Ascending aorta (tissue), 2 donors: Measurements from ENCODE around the gene TIGAR. TPM values are rescaled to one million over a fixed set of nuclear protein-coding genes. Genes with fewer than 3 reads are reported as not detected.
A peak's percentile ranks its signal among the peaks of the same experiment; 100 is the strongest.

Experiments used
- DNase-seq, 2 donors: peaks; one replicate each; pipeline ENCODE4 v3.0.0-alpha.2; 2019; ENCODE audit warnings: low spot score in 2 of 2
- H3K27ac ChIP-seq, 2 donors: fragments of 200-600 bp; sonication (generic); one replicate each; pipeline ENCODE4 v1.5.1; 2016 to 2017; ENCODE audit warnings: mild to moderate bottlenecking in 1 of 2
- H3K27me3 ChIP-seq: fragments of 200-600 bp; sonication (generic); one replicate; pipeline ENCODE4 v1.5.1; 2017
- H3K36me3 ChIP-seq, 2 donors: fragments of 200-600 bp; sonication (generic); one replicate each; pipeline ENCODE4 v1.5.1; 2016
- H3K4me1 ChIP-seq, 2 donors: fragments of 200-600 bp; sonication (generic); one replicate each; pipeline ENCODE4 v1.5.1; 2016 to 2017; ENCODE audit warnings: mild to moderate bottlenecking in 1 of 2
- H3K4me3 ChIP-seq, 2 donors: fragments of 200-600 bp; sonication (generic); one replicate each; pipeline ENCODE4 v1.5.1; 2016 to 2017; ENCODE audit warnings: mild to moderate bottlenecking in 1 of 2
- H3K9me3 ChIP-seq, 2 donors: fragments of 200-600 bp; sonication (generic); one replicate each; pipeline ENCODE4 v1.5.1; 2016
- intact Hi-C: fragments of 100-400 bp; cut with DNase I; formaldehyde crosslinking; loops from one replicate; pipeline ENCODE4 v1.15.1; 2023
- total RNA-seq: library from RNA; depleted of rRNA; stranded (reverse); fragments of >200 nt; gene quantifications from one replicate; pipeline ENCODE4 v1.1.0, GENCODE V29; 2016
- TF ChIP-seq, protein P1 (sequence below), 3 experiments: fragments of 200-600 bp in 2 of 3; fragments of 450-650 bp in 1 of 3; sonication (generic) in 2 of 3; IDR thresholded peaks; one replicate each; pipeline ENCODE4 v1.5.1; 2016 to 2019; ENCODE audit warnings: antibody characterized with exemption in 3 of 3, mild to moderate bottlenecking in 1 of 3, moderate library complexity in 1 of 3

Gene TIGAR
- total RNA-seq, 1 donor from 2014 or later, result 4.4 TPM

GRCh38 chr12:4276524-4277204 lies 44.3 kb upstream of the TIGAR start:
- Histone ChIP-seq H3K27me3 (no peaks in the 10 kb centered on the region), H3K4me1 (peaks cover 12 to 50% of the 10 kb centered on the region in 2 donors), H3K27ac (peak overlapping the region; percentile 92 to 96), H3K4me3 (peak overlapping the region; percentile 78 to 87), H3K9me3 (no peaks in the 10 kb centered on the region), H3K36me3 (peaks cover 14 to 45% of the 10 kb centered on the region in 2 donors)
- intact Hi-C loops, result loop anchor here (1.0 to 10.0 kb wide), 5 partner anchors 169 to 1382 kb away; partner anchors contain the start of gene TULP3
- DNase-seq, result peak; percentile 63 to 95
- TF ChIP-seq, protein P1, sequence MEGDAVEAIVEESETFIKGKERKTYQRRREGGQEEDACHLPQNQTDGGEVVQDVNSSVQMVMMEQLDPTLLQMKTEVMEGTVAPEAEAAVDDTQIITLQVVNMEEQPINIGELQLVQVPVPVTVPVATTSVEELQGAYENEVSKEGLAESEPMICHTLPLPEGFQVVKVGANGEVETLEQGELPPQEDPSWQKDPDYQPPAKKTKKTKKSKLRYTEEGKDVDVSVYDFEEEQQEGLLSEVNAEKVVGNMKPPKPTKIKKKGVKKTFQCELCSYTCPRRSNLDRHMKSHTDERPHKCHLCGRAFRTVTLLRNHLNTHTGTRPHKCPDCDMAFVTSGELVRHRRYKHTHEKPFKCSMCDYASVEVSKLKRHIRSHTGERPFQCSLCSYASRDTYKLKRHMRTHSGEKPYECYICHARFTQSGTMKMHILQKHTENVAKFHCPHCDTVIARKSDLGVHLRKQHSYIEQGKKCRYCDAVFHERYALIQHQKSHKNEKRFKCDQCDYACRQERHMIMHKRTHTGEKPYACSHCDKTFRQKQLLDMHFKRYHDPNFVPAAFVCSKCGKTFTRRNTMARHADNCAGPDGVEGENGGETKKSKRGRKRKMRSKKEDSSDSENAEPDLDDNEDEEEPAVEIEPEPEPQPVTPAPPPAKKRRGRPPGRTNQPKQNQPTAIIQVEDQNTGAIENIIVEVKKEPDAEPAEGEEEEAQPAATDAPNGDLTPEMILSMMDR (IDR thresholded peaks at IDR 0.05), result peak; percentile 90 to 96 (median 92)

GRCh38 chr12:4277205-4277543 lies 43.8 kb upstream of the TIGAR start:
- TF ChIP-seq, protein P1 (IDR thresholded peaks at IDR 0.05), result peak in 1 of 3 experiments; percentile 1
- DNase-seq, result no peak
- intact Hi-C loops, result loop anchor here (1.0 to 10.0 kb wide), 5 partner anchors 170 to 1382 kb away; partner anchors contain the start of gene TULP3

GRCh38 chr12:4277857-4278256 lies 43.2 kb upstream of the TIGAR start:
- H3K9me3 ChIP-seq, result no peaks in the 10 kb centered on the region
- no peak overlapping the region for H3K4me3 ChIP-seq
- peaks cover 9 to 44% of the 10 kb centered on the region in 2 donors for H3K4me1 ChIP-seq
- no peak for DNase-seq
- peaks cover 25 to 57% of the 10 kb centered on the region in 2 donors for H3K36me3 ChIP-seq
- TF ChIP-seq, protein P1 (IDR thresholded peaks at IDR 0.05), result no peak
- intact Hi-C loops, result loop anchor here (1.0 to 10.0 kb wide), 5 partner anchors 171 to 1383 kb away; partner anchors contain the start of gene TULP3
- H3K27me3 ChIP-seq, result no peaks in the 10 kb centered on the region
- no peak overlapping the region for H3K27ac ChIP-seq

More at GRCh38 chr12:4277205-4277543, 43.8 kb upstream of the TIGAR start:
- peaks cover 19 to 50% of the 10 kb centered on the region in 2 donors for H3K36me3 ChIP-seq
- peaks cover 12 to 48% of the 10 kb centered on the region in 2 donors for H3K4me1 ChIP-seq
- H3K27ac ChIP-seq, result no peak overlapping the region
- no peaks in the 10 kb centered on the region for H3K27me3 ChIP-seq
- peak overlapping the region in 1 of 2 donors; percentile 17 for H3K4me3 ChIP-seq
- H3K9me3 ChIP-seq, result no peaks in the 10 kb centered on the region

GRCh38 chr12:4278329-4279197 lies 42.5 kb upstream of the TIGAR start:
- Histone ChIP-seq H3K4me1 (peaks cover 6 to 40% of the 10 kb centered on the region in 2 donors), H3K9me3 (no peaks in the 10 kb centered on the region), H3K27me3 (no peaks in the 10 kb centered on the region), H3K4me3 (no peak overlapping the region), H3K27ac (no peak overlapping the region), H3K36me3 (peaks cover 32 to 64% of the 10 kb centered on the region in 2 donors)
- intact Hi-C loops, result loop anchor here (10.0 kb wide), 1 partner anchor 1384 kb away; the partner anchor contains the start of gene TULP3
- TF ChIP-seq, protein P1 (IDR thresholded peaks at IDR 0.05), result no peak
- DNase-seq, result no peak

GRCh38 chr12:4279198-4279690 lies 41.8 kb upstream of the TIGAR start:
- Histone ChIP-seq H3K4me3 (no peak overlapping the region), H3K36me3 (peaks cover 39 to 71% of the 10 kb centered on the region in 2 donors), H3K4me1 (peaks cover 6 to 40% of the 10 kb centered on the region in 2 donors), H3K27ac (no peak overlapping the region), H3K27me3 (no peaks in the 10 kb centered on the region), H3K9me3 (no peaks in the 10 kb centered on the region)
- TF ChIP-seq, protein P1 (IDR thresholded peaks at IDR 0.05), result no peak
- intact Hi-C loops, result loop anchor here (10.0 kb wide), 1 partner anchor 1384 kb away; the partner anchor contains the start of gene TULP3
- no peak for DNase-seq
